Stimulated activated CD8-positive, alpha-beta memory T cell treated with anti-CD3 and anti-CD28 coated beads, Interleukin-7, amount 100 ng/mL, for 4 hours (primary cell): ENCODE measurements around the gene CIART.
"Not testable (repeated sequence)": the region's sequence is repeated elsewhere in the genome, so short reads cannot be mapped to it uniquely, and the experiment has no call there.

Experiments
- DNase-seq, 2 donors: peaks; one replicate each; pipeline ENCODE4 v3.0.0-alpha.2; 2020; ENCODE audit warnings: low read depth in 2 of 2

Gene CIART

GRCh38 chr1:150261367-150261766 is 21.0 kb upstream of the CIART start:
- DNase-seq, result no peak

GRCh38 chr1:150262388-150263320 is 19.7 kb upstream of the CIART start:
- DNase-seq, result no peak

DNA sequence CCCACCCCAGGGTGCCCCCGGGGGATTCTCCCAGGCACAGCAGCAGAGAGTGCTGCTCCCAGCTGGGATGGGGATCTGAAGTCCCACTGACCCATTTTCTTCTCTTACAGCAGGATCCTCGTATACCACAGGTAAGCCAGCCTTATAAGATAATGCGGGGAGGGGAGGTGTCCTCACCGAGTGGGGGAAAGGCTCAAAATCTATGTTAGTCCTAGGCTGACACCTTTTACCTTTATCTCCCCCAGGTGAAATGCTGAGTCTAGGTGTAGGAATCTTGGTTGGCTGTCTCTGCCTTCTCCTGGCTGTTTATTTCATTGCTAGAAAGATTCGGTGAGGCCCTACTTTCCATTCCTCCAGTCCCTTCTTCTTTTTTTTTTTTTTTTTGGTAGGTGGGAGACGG is 18.8 kb upstream of the CIART start:
- DNase-seq, result no peak

DNA sequence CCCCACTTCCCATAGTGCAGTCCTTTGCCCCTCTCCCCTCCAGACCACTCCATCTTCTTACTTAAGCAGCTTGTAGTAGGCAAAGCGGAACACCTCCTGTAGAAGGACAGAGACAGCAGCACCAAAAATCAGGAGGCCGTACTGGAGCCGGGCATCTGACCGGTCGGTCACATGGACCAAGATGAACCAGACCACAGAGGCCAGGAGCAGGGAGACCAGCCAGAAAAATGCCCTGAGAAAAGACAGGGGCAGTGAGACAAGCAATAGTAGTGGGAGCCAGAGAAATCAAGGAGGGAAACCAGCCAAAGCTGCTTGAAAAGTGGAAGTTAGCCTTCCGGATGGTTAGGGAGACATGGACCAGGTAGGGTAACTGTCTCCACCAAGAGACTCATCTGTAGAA is 14.5 kb upstream of the CIART start:
- no peak for DNase-seq

GRCh38 chr1:150268340-150268704 is 14.0 kb upstream of the CIART start:
- peak in 1 of 2 donors; percentile 3 for DNase-seq

DNA sequence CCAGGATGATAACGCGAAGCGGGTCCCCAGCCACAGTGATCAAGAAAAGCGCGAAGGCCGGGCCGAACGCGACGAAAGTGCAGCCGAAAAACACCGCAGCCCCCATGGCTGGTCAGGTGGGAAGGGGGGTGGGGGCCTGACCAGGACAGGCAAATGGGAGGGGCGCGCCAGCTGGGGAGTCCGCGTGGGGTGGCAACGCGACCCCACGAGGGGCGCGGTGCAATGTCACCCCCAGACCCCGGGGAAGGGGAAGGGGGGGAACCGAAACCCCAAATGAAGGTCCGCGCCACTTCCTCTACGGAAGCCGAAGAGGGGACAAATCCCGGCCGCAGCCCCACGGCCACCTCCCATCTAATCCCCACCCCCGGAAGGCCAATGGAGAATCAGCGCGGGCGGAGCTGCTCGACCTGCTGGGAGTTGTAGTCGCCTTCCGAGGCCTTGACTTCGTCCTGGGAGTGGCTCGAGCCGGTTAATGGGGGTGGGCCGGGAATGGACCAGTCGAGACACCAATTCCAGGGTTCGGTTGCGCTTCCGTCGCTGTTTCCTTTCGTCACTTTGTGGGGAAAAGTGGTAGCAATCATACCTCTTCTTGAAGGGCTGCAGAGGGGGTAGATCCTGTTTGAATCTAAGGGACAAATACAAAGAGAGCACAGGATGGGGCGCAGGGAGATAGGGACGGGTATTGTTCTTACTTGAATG is 13.5 kb upstream of the CIART start, which contains the start of gene APH1A:
Gene APH1A (minus strand): TSS at position 312 of the 699 bp plus-strand sequence. CDS start 206 bp downstream, at position 106.
- peak; percentile 89 to 90 for DNase-seq

GRCh38 chr1:150269451-150269850 is 12.9 kb upstream of the CIART start:
- DNase-seq, result no peak

GRCh38 chr1:150271291-150271959 is 10.9 kb upstream of the CIART start:
- DNase-seq, result no peak

- no peak for DNase-seq
Measured at GRCh38 chr1:150273311-150273710, 9.0 kb upstream of the CIART start.

DNA sequence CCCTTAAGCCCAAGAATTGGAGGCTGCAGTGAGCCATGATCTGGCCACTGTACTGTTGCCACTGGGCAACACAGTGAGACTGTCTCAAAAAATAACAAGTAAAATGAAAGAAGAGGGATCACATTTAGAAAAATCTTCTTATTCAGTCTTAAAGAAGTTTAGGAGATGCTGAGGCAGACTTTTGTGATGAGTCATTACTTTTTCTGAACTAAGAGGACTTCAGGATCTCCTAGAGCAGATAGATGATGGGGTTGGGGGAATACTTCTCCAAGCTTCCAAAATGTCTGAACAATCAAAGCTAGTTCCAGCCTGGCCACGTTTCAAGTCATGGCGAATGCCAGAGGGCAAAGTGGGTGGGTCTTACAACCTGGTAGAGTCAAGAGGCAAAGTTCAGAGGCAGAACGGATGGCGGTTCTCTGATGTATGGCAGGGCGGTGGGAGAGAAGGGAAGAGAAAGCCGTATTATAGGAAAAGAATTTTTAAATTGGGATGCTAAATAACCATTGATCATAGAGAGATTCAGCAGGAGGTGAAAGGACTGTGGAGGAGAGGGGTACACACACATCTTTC is 2.1 kb upstream of the CIART start:
- DNase-seq, result no peak

DNA sequence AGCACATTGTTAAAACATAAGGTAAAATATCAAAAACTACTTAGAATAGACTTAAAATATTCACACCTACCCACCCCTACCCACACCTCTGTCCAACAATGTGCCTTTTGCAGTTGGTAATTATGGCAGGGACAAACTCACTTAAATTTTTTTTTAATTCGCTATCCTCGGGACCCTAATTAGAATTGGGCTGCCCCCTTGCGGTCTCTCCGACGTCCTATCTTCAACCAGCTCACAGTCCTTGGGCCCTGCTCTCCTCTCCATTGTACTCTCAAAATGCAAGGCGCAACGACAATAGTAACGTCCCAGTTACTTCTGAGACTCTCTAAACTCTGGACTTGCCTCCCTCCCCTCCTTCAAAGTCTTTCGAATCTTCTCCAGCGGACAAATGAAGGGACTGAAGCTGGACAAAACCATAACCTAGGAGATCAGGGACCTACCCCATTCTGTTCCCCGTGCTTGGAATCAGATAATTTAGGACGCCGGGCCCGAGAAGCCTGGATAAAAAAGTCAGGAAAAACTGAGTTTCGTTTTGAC is 1.1 kb upstream of the CIART start:
- peak; percentile 37 to 48 for DNase-seq

GRCh38 chr1:150282558-150282958 is 204 bp downstream of the CIART start:
- peak in 1 of 2 donors; percentile 3 for DNase-seq

DNA sequence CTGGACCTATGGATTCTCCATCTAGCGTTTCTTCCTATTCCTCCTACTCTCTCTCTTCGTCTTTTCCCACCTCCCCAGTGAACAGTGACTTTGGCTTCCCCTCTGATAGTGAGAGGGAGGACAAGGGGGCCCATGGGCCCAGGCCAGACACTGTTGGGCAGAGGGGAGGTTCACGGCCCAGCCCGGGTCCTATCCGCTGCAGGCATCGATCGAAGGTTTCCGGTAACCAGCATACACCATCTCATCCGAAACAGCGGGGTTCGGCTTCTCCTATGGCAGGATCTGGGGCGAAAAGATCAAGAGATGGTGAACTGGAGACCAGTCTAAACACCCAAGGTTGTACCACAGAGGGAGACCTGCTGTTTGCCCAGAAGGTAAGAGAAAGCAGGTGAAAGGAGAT is 906 bp downstream of the CIART start:
- no peak for DNase-seq

- DNase-seq, result no peak
Measured at GRCh38 chr1:150288382-150288781, 6.0 kb downstream of the CIART start.

DNA sequence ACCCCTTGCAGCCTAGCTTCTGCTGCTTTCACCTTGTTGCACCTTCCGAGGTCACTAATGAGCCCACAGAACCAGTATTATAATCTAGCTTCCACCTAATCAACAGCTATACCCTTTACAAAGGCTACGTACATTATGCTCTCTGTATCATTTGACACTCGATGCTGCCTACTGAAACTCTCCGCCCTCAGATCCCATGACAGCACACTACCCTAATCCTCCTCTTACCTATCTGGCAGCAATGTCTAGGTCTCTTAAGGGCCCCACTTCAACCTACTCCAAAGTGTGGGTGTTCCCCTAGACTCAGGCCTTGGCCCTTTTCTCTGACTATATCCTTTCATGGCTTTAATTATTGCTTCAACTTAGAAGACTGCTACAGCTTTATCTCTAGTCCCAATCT is 6.5 kb downstream of the CIART start:
- no peak for DNase-seq

DNA sequence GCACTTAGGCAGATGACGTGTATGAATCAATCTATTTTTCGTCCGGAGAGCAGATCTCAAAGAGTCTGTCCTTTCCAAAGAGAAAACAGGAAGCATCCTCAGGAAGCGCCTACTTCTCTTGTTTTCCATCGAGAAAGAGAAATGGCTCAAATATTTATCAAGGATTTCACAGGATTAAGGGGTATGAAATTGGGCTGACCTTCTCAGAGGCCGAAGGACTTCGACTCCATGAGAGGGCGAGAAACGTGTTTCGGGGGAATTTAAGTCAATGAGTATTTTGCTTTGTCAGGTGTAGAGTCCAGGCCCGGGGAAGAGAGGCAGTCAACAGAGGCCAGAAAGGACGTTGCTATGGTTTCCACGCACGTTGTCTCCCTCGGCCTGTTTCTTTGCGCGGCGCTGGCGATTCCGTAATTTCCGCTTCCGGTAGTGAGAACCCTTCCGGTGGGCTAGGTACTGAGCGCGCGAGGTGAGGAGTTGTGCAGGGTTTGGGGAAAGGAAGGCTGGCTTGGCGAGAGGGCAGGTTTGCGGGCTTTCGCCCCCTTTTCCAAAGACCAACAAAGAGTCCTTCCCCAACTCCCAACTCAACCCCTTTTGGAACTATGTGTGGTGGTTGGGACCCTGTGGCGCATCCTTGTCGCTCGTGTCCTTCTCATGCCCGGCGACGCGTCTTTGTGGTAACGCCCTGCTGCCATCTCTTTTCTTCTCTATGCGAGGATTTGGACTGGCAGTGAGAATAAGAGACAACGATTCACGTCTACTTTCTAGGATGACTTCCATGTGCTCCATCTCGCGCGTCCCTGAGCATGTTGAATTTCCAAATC is 11.3 kb downstream of the CIART start, which contains the start of gene MRPS21:
Gene MRPS21 (plus strand): TSS at position 429 of the 821 bp plus-strand sequence. CDS start 506 bp downstream, outside the sequence.
- DNase-seq, result peak; percentile 78 to 80

DNA sequence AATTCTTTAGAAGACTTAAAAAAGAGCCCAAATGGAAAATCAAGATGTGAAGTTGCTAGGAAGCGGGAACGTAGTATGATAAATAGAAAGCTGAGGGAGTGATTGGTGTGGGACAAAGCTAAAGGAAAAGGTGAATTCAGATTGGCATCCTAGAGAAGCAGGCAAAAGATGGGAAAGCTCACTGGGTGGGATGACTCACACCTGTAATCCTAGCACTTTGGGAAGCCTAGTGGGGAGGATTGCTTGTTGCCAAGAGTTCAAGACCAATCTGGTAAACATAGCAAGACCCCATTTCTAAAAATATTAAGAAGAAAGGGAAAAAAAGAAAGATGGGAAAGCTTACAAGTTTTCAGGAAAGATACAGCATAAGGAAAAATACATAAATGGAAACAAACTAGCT is 13.1 kb downstream of the CIART start:
- no peak for DNase-seq

DNA sequence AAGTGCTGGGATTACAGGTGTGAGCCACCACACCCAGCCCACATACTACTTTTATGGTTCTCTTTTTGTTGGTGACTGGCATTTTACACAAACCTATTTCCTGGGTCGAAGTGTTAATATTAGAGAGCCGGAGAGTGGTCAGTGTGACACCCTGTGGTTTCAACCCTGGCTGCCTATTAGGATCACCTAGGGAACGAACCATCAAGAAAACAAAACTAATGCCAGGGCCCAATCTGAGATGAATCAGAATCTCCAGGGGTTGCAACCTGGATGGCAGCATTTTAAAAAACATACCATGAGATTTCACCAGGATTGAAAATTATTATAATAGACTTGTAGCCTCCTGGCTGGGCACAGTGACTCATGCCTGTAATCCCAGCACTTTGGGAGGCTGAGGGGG is 17.4 kb downstream of the CIART start:
- no peak for DNase-seq

DNA sequence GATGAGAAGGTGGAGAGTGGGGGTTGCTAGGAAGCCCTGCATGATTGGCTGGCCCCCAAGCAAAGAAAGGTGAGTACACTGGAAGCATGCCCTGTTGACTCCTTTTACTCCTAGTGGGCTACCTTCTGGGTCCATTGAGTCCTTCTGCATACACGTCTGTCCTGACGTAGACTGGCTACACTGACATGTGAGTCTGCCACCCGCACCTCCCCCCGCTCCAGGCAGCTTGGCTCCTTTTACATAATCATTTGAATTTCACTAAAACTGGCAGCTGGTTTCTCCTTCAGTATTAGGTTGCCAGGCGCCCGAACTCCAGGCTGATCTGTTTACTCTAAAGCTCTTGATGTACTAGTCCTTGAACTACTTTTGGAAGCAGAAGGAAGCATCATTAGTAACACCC is 20.0 kb downstream of the CIART start:
- no peak for DNase-seq

- DNase-seq, result no peak
Measured at GRCh38 chr1:150302902-150303301, 20.5 kb downstream of the CIART start.

GRCh38 chr1:150308585-150308984 is 26.2 kb downstream of the CIART start:
- not testable (repeated sequence) for DNase-seq
